Measurements from ENCODE around the gene ZNF396. TPM values are rescaled to one million over a fixed set of nuclear protein-coding genes. Genes with fewer than 3 reads are reported as not detected.

ZNF396 gene
- total RNA-seq, 4 donors from 2014 or later, result 2.8 to 3.9 (median 3.1) TPM

DNA sequence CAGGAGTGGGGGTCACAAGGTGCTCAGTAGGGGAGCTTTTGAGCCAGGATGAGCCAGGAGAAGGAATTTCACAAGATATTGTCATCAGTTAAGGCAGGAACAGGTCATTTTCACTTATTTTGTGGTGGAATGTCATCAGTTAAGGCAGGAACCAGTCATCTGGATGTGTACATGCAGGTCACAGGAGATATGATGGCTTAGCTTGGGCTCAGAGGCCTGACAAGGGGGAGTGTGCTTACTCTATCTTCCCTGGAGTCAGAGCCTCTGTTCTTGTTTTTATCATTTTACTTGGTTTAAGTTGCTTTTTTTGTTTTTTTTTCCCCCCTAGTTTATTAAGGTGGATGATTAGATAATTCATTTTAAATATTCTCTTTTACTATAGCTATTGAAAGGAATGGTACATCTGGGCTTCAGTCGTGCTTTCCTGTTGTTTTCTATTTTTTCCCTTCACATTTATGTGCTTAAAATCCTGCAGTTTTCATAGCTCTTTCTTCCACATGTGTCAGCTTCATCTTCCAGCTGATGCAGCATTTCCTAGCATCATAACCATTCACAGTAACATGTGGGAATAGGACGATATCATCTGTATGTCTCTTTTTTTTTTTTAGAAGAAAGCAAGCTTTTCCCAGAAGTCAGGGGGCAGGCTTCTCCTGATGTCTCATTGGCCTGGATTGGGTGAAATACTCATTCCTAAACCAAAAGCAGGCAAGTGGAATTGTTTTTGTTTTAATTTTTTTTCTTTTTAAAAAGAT is 15.4 kb downstream of the ZNF396 start:
- DNase-seq (ENCODE audit: low spot score in 2 of 2), result no peak
- TF ChIP-seq EP300 (IDR thresholded peaks at IDR 0.05) (no peak), POLR2A (IDR thresholded peaks at IDR 0.05) (no peak)
- TF ChIP-seq, protein P1, sequence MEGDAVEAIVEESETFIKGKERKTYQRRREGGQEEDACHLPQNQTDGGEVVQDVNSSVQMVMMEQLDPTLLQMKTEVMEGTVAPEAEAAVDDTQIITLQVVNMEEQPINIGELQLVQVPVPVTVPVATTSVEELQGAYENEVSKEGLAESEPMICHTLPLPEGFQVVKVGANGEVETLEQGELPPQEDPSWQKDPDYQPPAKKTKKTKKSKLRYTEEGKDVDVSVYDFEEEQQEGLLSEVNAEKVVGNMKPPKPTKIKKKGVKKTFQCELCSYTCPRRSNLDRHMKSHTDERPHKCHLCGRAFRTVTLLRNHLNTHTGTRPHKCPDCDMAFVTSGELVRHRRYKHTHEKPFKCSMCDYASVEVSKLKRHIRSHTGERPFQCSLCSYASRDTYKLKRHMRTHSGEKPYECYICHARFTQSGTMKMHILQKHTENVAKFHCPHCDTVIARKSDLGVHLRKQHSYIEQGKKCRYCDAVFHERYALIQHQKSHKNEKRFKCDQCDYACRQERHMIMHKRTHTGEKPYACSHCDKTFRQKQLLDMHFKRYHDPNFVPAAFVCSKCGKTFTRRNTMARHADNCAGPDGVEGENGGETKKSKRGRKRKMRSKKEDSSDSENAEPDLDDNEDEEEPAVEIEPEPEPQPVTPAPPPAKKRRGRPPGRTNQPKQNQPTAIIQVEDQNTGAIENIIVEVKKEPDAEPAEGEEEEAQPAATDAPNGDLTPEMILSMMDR (IDR thresholded peaks at IDR 0.05), result no peak
- no peak overlapping the region for H3K4me3 ChIP-seq
- no peaks in the 10 kb centered on the region for H3K9me3 ChIP-seq
- WGBS, 2 donors, result 49 to 59% methylated on average over 2 of the region's 2 CpGs
- H3K4me1 ChIP-seq, result no peaks in the 10 kb centered on the region
- no peaks in the 10 kb centered on the region for H3K27me3 ChIP-seq
- no peaks in the 10 kb centered on the region for H3K36me3 ChIP-seq
- H3K27ac ChIP-seq, result no peak overlapping the region

DNA sequence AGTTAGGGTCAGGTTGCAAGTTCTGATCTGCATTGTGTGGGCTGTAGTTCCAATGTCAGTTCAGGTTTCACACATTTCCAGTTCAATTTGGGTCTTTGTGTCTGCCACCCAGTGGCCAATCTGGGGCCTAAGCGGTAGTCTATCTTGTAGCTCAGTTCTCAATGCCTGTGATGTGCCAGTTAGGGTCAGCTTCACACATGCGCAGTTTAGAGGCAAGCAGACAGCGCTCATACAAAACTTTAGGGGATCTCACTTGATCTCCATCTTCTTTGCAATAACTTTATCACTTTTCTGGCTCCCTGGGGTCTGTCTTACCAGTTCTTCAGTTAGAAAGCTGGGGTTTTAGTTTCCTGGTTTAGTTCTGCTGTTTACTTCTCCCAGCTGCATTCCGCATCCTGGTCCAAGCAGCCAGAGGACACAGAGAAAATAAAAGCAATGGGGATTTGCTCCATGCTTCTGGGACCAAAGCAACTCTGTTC is 22.0 kb downstream of the ZNF396 start:
- no peaks in the 10 kb centered on the region for H3K36me3 ChIP-seq
- peak overlapping the region in 1 of 4 donors; percentile 31 for H3K4me3 ChIP-seq
- DNase-seq (ENCODE audit: low spot score in 2 of 2), result peak; percentile 54 to 76
- no peaks in the 10 kb centered on the region for H3K27me3 ChIP-seq
- 20 to 22% methylated on average over 4 of the region's 4 CpGs for WGBS, 2 donors
- peaks cover 0 to 11% (median 0%) of the 10 kb centered on the region in 4 donors for H3K9me3 ChIP-seq
- peak overlapping the region in 2 of 4 donors; percentile 69 to 73 for H3K27ac ChIP-seq
- TF ChIP-seq, protein P1 (IDR thresholded peaks at IDR 0.05), result peak; percentile 63 to 76 (median 69)
- TF ChIP-seq EP300 (IDR thresholded peaks at IDR 0.05) (peak; percentile 42 to 43), POLR2A (IDR thresholded peaks at IDR 0.05) (no peak)
- H3K4me1 ChIP-seq, result peaks cover 0 to 5% (median 0%) of the 10 kb centered on the region in 4 donors

DNA sequence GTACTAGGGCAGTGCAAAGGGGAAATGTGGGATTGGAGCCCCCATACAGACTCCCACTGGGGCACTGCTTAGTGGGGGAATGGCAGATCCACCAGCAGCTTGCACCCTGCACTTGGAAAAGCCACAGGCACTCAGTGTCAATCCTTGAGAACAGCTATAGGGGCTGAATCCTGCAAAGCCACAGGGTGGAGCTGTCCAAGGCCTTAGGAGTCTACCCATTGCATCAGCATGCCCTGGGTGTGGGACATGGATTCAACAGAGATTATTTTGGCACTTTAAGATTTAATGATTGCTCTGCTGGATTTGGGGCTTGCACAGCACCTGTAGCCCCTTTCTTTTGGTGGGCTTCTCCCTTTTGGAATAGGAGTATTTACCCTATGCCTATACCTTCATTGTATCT is 24.4 kb downstream of the ZNF396 start:
- Histone ChIP-seq H3K4me3 (no peak overlapping the region), H3K9me3 (peaks cover 0 to 11% (median 0%) of the 10 kb centered on the region in 4 donors), H3K4me1 (peaks cover 0 to 5% (median 0%) of the 10 kb centered on the region in 4 donors), H3K27me3 (no peaks in the 10 kb centered on the region), H3K36me3 (no peaks in the 10 kb centered on the region), H3K27ac (no peak overlapping the region)
- DNase-seq (ENCODE audit: low spot score in 2 of 2), result no peak
- TF ChIP-seq POLR2A (IDR thresholded peaks at IDR 0.05) (no peak), EP300 (IDR thresholded peaks at IDR 0.05) (no peak)
- TF ChIP-seq, protein P1 (IDR thresholded peaks at IDR 0.05), result no peak

DNA sequence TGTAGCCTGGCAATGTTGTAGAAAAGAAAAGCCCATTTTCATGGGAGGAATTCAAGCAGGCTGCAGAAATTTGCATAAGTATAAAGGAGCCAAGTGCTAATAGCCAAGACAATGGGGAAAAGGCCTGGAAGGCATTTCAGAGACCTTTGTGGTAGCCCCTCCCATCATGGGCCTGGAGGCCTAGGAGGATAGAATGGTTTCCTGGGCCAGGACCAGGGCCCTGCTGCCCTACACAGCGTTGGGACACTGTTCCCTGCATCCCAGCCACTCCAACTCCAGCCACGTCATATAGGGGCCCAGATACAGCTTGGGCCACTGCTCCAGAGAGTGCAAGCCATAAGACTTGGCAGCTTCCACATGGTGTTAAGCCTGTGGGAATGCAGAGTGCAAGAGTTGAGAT is 24.9 kb downstream of the ZNF396 start:
- no peak for DNase-seq (ENCODE audit: low spot score in 2 of 2)
- no peaks in the 10 kb centered on the region for H3K36me3 ChIP-seq
- H3K27ac ChIP-seq, result no peak overlapping the region
- 83 to 90% methylated on average over 2 of the region's 2 CpGs for WGBS, 2 donors
- H3K9me3 ChIP-seq, result peaks cover 0 to 11% (median 0%) of the 10 kb centered on the region in 4 donors
- H3K4me3 ChIP-seq, result no peak overlapping the region
- H3K4me1 ChIP-seq, result peaks cover 0 to 5% (median 0%) of the 10 kb centered on the region in 4 donors
- TF ChIP-seq, protein P1 (IDR thresholded peaks at IDR 0.05), result no peak
- TF ChIP-seq POLR2A (IDR thresholded peaks at IDR 0.05), result no peak
- no peak for TF ChIP-seq EP300 (IDR thresholded peaks at IDR 0.05)
- no peaks in the 10 kb centered on the region for H3K27me3 ChIP-seq

DNA sequence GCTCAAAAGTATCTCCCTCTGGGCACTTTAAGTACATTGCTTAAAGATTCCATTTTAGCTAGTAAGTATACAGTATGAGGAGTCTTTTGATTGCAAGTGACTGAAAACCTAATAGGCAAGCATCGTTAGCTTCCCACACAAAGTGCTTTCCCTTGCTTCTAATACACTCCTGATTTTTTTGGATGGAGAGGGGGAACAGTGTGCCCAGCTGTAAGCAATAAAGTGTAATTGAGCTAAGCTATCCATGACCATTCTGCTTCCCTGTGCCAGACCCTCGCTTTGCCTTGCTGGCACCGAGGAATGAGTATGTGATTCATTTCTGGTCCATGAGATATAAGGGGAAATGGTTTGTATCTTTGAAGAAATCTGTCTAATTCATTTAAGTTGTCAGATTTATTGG is 29.1 kb downstream of the ZNF396 start:
- Histone ChIP-seq H3K9me3 (peaks cover 0 to 11% (median 0%) of the 10 kb centered on the region in 4 donors), H3K4me1 (peaks cover 0 to 27% (median 9%) of the 10 kb centered on the region in 4 donors), H3K27me3 (no peaks in the 10 kb centered on the region), H3K4me3 (no peak overlapping the region), H3K36me3 (no peaks in the 10 kb centered on the region), H3K27ac (no peak overlapping the region)
- WGBS, 2 donors, result 58 to 70% methylated on average over 3 of the region's 3 CpGs
- no peak for DNase-seq (ENCODE audit: low spot score in 2 of 2)
- no peak for TF ChIP-seq POLR2A (IDR thresholded peaks at IDR 0.05)
- no peak for TF ChIP-seq EP300 (IDR thresholded peaks at IDR 0.05)
- TF ChIP-seq, protein P1 (IDR thresholded peaks at IDR 0.05), result no peak
